Endothelial cell of umbilical vein (primary cell): Measurements from ENCODE around the gene SPDEF. TPM values are rescaled to one million over a fixed set of nuclear protein-coding genes. Genes with fewer than 3 reads are reported as not detected.

Source experiments
- BruUV-seq: library from RNA; stranded (reverse); fragments of 400-500 nt; replicated peaks from 2 replicates; lab custom pipeline; 2021; lab: Mats Ljungman, UMichigan
- CTCF ChIA-PET: fragments of 300-600, 350-600 bp; sonication (Branson Sonifier 250); formaldehyde crosslinking; loops from one replicate; lab custom pipeline; 2021; ENCODE audit warnings: antibody characterized with exemption, inconsistent platforms; lab: Charles Lee
- POLR2A ChIA-PET: fragments of 300-600, 350-600 bp; sonication (Branson Sonifier 250); formaldehyde crosslinking; loops from one replicate; lab custom pipeline; 2021; ENCODE audit warnings: antibody characterized with exemption, inconsistent platforms; lab: Charles Lee
- DNase-seq: peaks from one replicate; pipeline ENCODE4 v3.0.0-alpha.2; 2011; ENCODE audit warnings: low read depth, low spot score
- FAIRE-seq: peaks from 2 replicates; lab custom pipeline; 2011; peaks lifted over from hg19 to GRCh38; lab: Jason Lieb, UNC
- H2AFZ ChIP-seq: 2 replicates; pipeline ENCODE4 v1.6.0; 2012; ENCODE audit warnings: low read depth, low read length, control low read depth, inconsistent platforms
- H3K27ac ChIP-seq: 2 replicates; pipeline ENCODE4 v1.5.1; 2011; ENCODE audit warnings: low read depth, mild to moderate bottlenecking, control low read depth, low read length, moderate library complexity; ENCODE audit not compliant: insufficient read depth
- H3K27me3 ChIP-seq, 2 experiments: 2 replicates each; pipeline versions ENCODE4 v1.6.0 to v1.6.1; 2011; ENCODE audit warnings: low read length in 2 of 2, mixed read lengths in 1 of 2; ENCODE audit not compliant: control insufficient read depth in 2 of 2, insufficient read depth in 2 of 2
- H3K36me3 ChIP-seq, 2 experiments: 2 replicates in 1 of 2; 3 replicates in 1 of 2; pipeline ENCODE4 v1.5.1; 2011; ENCODE audit warnings: low read length in 2 of 2, mild to moderate bottlenecking in 1 of 2, moderate library complexity in 1 of 2; ENCODE audit not compliant: control insufficient read depth in 2 of 2, insufficient read depth in 2 of 2; ENCODE audit errors: extremely low read depth in 1 of 2
- H3K4me1 ChIP-seq: 3 replicates; pipeline ENCODE4 v1.5.1; 2011; ENCODE audit warnings: mild to moderate bottlenecking, low read length; ENCODE audit not compliant: control insufficient read depth, insufficient read depth; ENCODE audit errors: extremely low read depth
- H3K4me2 ChIP-seq: 2 replicates; pipeline ENCODE4 v1.6.1; 2011; ENCODE audit warnings: low read length, control low read depth, mixed read lengths; ENCODE audit not compliant: insufficient read depth
- H3K4me3 ChIP-seq, 3 experiments: fragments of 200-600 bp in 1 of 3; sonication (generic), shearing (Covaris generic) in 1 of 3; replicated peaks in 1 of 3; 2 replicates each; pipeline ENCODE4 v1.5.1; 2011 to 2016; ENCODE audit warnings: control low read depth in 3 of 3, low read length in 3 of 3, mild to moderate bottlenecking in 2 of 3, inconsistent platforms in 1 of 3, low read depth in 1 of 3, moderate library complexity in 1 of 3; ENCODE audit not compliant: insufficient read depth in 1 of 3
- H3K79me2 ChIP-seq: 2 replicates; pipeline ENCODE4 v1.6.0; 2012; ENCODE audit warnings: low read length, inconsistent platforms; ENCODE audit not compliant: control insufficient read depth, insufficient read depth
- H3K9ac ChIP-seq: replicated peaks from 2 replicates; pipeline ENCODE3; 2011; ENCODE audit warnings: low read length, control low read depth; ENCODE audit not compliant: insufficient read depth; ENCODE audit errors: extremely low read depth
- H3K9me1 ChIP-seq: replicated peaks from 3 replicates; pipeline ENCODE4 v1.6.0; 2011; ENCODE audit warnings: mild to moderate bottlenecking, low read length; ENCODE audit not compliant: control insufficient read depth, insufficient read depth; ENCODE audit errors: extremely low read depth
- H3K9me3 ChIP-seq: replicated peaks from 2 replicates; pipeline ENCODE4 v1.5.1; 2012; ENCODE audit warnings: low read length, inconsistent platforms; ENCODE audit not compliant: control insufficient read depth, insufficient read depth
- H4K20me1 ChIP-seq: replicated peaks from 2 replicates; pipeline ENCODE3; 2011; ENCODE audit warnings: mild to moderate bottlenecking, low read length; ENCODE audit not compliant: control insufficient read depth, insufficient read depth; ENCODE audit errors: extremely low read depth
- EZH2 ChIP-seq: IDR thresholded peaks from 2 replicates; pipeline ENCODE4 v1.6.1; 2012; ENCODE audit warnings: borderline replicate concordance, low read depth, mild to moderate bottlenecking, moderate library complexity, low read length, inconsistent platforms; ENCODE audit not compliant: severe bottlenecking
- FOS ChIP-seq: IDR thresholded peaks from 2 replicates; pipeline ENCODE4 v1.6.1; 2011; ENCODE audit warnings: mild to moderate bottlenecking, low read length, moderate library complexity, borderline replicate concordance; ENCODE audit not compliant: insufficient read depth
- GATA2 ChIP-seq: IDR thresholded peaks from 2 replicates; pipeline ENCODE4 v1.7.0; 2011; ENCODE audit warnings: low read depth, mild to moderate bottlenecking, moderate library complexity, mixed read lengths, low read length; ENCODE audit not compliant: insufficient read length, insufficient read depth
- POLR2AphosphoS5 ChIP-seq: IDR thresholded peaks from 2 replicates; pipeline ENCODE4 v1.6.1; 2012; ENCODE audit warnings: low read depth, mild to moderate bottlenecking, control low read depth, low read length, moderate library complexity; ENCODE audit not compliant: insufficient read depth
- dilution Hi-C: fragments of 300-500 bp; cut with MboI; formaldehyde crosslinking; loops from one replicate; pipeline ENCODE4 v1.15.0; 2019; ENCODE audit warnings: low sequenced_read_pairs; ENCODE audit not compliant: extremely low pct_ligation_motif_present
- intact Hi-C: fragments of 100-400 bp; cut with micrococcal nuclease; formaldehyde crosslinking; loops from one replicate; pipeline ENCODE4 v1.10.0; 2022
- polyA plus RNA-seq, 4 experiments: library from polyadenylated mRNA; depleted of rRNA in 3 of 4; stranded (reverse) in 3 of 4; unstranded in 1 of 4; fragments of >200 nt; gene quantifications; 2 replicates each; pipeline versions ENCODE4 v1.2.1 to v1.2.3, GENCODE V29; 2011 to 2012; ENCODE audit warnings: missing spikeins in 1 of 4
- total RNA-seq: library from RNA; stranded (reverse); gene quantifications from 2 replicates; pipeline ENCODE4 v1.2.3, GENCODE V29; 2021
- TF ChIP-seq, protein P1 (sequence below), 2 donors: IDR thresholded peaks; 1 replicate in 1 of 2; 2 replicates in 1 of 2; pipeline ENCODE4 v1.5.1; 2011; ENCODE audit warnings: low read length in 2 of 2, mild to moderate bottlenecking in 2 of 2, moderate library complexity in 2 of 2, control low read depth in 1 of 2, inconsistent platforms in 1 of 2, low read depth in 1 of 2; ENCODE audit not compliant: insufficient read depth in 1 of 2; ENCODE audit errors: extremely low read depth in 1 of 2

SPDEF gene
- total and polyA plus RNA-seq, 2 donors (not counting 3 experiments of a cell fraction or from before 2014, with no cell fraction given), result not detected

DNA sequence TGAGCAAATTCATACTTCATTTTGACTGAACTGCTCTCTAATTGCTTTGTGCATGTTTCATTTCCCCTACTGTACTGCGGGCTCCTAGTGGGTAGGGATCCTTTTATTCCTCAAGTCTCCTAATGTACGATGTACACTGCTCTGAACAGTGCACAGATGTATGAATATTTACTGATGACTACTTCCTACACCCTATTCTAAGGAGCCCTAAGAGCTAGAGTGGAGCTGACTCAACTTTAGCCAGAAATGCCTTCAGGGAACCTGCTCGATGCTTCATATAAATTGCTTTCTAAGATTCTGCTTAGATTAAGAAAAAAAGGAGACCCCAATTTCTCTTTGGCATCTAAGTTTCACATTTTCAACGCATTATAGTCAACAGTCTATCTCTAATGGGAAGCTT lies 47.6 kb upstream of the SPDEF start:
- Histone ChIP-seq H4K20me1 (peaks cover 2% of the 10 kb centered on the region), H3K27me3 (no peaks in the 10 kb centered on the region), H3K27ac (no peak overlapping the region), H3K9me1 (no peaks in the 10 kb centered on the region), H3K4me2 (no peak overlapping the region), H3K4me1 (no peaks in the 10 kb centered on the region), H3K4me3 (no peak overlapping the region), H3K79me2 (peaks cover 20% of the 10 kb centered on the region), H3K36me3 (peaks cover 3% of the 10 kb centered on the region in 2 experiments), H3K9ac (no peak overlapping the region), H2AFZ (no peak overlapping the region), H3K9me3 (no peaks in the 10 kb centered on the region)
- dilution Hi-C loops, result no loop called here
- TF ChIP-seq, protein P1, sequence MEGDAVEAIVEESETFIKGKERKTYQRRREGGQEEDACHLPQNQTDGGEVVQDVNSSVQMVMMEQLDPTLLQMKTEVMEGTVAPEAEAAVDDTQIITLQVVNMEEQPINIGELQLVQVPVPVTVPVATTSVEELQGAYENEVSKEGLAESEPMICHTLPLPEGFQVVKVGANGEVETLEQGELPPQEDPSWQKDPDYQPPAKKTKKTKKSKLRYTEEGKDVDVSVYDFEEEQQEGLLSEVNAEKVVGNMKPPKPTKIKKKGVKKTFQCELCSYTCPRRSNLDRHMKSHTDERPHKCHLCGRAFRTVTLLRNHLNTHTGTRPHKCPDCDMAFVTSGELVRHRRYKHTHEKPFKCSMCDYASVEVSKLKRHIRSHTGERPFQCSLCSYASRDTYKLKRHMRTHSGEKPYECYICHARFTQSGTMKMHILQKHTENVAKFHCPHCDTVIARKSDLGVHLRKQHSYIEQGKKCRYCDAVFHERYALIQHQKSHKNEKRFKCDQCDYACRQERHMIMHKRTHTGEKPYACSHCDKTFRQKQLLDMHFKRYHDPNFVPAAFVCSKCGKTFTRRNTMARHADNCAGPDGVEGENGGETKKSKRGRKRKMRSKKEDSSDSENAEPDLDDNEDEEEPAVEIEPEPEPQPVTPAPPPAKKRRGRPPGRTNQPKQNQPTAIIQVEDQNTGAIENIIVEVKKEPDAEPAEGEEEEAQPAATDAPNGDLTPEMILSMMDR (IDR thresholded peaks at IDR 0.05; ENCODE audit: extremely low read depth in 1 of 2, insufficient read depth in 1 of 2, low read depth in 1 of 2, low read length in 2 of 2), result no peak
- TF ChIP-seq GATA2 (no peak), POLR2AphosphoS5 (no peak), EZH2 (no peak), FOS (no peak)
- intact Hi-C loops, result no loop called here
- ChIA-PET CTCF (interaction anchor here (1.3 kb wide), 1 partner anchor 12 kb away, joined by 3 read pairs; no protein-coding TSS in a partner anchor), POLR2A (no interaction called here)
- DNase-seq, result no peak
- BruUV-seq, result no TSS peak
- FAIRE-seq, result no peak
